Omental fat pad (tissue), 4 donors: Measurements from ENCODE around the gene LAMC1. TPM values are rescaled to one million over a fixed set of nuclear protein-coding genes. Genes with fewer than 3 reads are reported as not detected.

Experiments
- ATAC-seq: fragments of 150-250 bp; one replicate; pipeline ENCODE4 v1.9.1; 2016; ENCODE audit warnings: mild to moderate bottlenecking, moderate library complexity; ENCODE audit not compliant: low FRiP score
- DNase-seq: peaks from one replicate; pipeline ENCODE4 v3.0.0-alpha.2; 2019; ENCODE audit warnings: low spot score
- total RNA-seq, 4 donors: library from RNA; depleted of rRNA; stranded (reverse); fragments of >200 nt; gene quantifications; one replicate each; pipeline ENCODE4 v1.1.0, GENCODE V29; 2016
- TF ChIP-seq, protein P1 (sequence below), 3 donors: fragments of 450-650 bp; IDR thresholded peaks; one replicate each; pipeline ENCODE4 v1.5.1; 2016 to 2017; ENCODE audit warnings: antibody characterized with exemption in 3 of 3, mild to moderate bottlenecking in 3 of 3, moderate library complexity in 2 of 3

The LAMC1 gene
- total RNA-seq, 4 donors from 2014 or later, result 377 to 829 (median 461) TPM

DNA sequence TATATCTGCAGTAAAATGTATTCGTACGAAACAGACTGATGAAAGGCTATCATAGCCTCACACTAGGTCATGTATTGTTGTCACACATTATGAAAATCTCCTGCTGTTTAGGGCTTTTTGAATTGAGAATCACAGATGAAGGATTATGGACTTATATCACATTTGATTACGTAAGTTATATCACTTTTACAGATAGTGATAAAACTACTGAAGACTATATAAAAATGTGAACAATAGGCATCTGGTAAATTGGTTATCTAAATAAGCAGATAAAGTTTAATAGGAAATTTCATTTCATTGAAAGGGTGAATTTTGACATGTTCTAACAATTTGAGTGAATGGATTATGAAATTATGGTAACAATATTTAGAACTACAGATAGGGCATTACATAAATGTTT is 20.0 kb downstream of the LAMC1 start:
- ATAC-seq (no peak), DNase-seq (no peak)
- TF ChIP-seq, protein P1, sequence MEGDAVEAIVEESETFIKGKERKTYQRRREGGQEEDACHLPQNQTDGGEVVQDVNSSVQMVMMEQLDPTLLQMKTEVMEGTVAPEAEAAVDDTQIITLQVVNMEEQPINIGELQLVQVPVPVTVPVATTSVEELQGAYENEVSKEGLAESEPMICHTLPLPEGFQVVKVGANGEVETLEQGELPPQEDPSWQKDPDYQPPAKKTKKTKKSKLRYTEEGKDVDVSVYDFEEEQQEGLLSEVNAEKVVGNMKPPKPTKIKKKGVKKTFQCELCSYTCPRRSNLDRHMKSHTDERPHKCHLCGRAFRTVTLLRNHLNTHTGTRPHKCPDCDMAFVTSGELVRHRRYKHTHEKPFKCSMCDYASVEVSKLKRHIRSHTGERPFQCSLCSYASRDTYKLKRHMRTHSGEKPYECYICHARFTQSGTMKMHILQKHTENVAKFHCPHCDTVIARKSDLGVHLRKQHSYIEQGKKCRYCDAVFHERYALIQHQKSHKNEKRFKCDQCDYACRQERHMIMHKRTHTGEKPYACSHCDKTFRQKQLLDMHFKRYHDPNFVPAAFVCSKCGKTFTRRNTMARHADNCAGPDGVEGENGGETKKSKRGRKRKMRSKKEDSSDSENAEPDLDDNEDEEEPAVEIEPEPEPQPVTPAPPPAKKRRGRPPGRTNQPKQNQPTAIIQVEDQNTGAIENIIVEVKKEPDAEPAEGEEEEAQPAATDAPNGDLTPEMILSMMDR (IDR thresholded peaks at IDR 0.05), result no peak

DNA sequence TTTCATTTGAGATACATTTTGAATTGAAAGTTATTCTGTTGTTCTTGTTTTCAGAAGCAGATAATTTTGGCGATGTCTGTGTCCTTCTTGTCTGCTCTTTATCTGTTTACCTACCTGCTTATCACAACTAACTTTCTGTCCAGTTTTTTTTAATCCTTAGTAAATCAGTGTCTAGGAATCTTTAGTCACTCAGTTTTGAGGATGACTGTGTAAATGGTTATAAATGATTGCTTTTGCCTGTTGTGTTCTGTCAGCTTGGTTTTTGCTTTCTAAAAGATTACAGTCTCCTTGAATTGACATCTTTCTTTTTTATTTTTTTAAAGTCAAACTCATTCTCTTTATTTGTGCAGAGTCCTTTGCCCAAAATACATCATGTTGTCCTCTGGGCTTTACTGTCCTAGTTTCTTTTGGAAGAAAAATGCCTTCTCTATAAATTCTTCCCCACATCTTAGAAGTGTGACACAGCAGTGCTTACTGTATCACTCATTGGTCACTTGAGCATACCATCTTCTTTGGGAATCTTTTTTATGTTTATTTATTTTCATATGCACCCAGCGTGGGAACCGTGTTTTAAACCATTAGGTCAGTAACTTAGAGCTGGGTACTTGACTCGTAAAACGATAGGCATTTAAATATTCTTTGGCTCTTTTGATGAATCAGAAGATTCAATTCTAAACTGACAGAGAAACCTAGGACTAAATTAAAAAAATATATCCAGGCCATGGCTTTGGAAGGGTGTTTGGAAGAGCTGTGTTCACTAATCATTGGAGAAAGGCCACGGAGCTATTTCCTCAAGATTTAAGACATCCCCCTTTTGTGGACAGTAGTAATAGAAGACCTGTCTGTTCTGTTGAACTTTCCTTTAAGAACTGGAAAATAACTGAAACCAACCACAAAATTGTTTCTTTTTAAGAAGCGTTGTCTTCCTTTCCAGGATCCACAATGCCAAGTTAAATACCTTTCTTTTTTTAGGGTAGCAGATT is 20.9 kb downstream of the LAMC1 start:
- peak; percentile 16 for ATAC-seq
- no peak for DNase-seq
- TF ChIP-seq, protein P1 (IDR thresholded peaks at IDR 0.05), result no peak

DNA sequence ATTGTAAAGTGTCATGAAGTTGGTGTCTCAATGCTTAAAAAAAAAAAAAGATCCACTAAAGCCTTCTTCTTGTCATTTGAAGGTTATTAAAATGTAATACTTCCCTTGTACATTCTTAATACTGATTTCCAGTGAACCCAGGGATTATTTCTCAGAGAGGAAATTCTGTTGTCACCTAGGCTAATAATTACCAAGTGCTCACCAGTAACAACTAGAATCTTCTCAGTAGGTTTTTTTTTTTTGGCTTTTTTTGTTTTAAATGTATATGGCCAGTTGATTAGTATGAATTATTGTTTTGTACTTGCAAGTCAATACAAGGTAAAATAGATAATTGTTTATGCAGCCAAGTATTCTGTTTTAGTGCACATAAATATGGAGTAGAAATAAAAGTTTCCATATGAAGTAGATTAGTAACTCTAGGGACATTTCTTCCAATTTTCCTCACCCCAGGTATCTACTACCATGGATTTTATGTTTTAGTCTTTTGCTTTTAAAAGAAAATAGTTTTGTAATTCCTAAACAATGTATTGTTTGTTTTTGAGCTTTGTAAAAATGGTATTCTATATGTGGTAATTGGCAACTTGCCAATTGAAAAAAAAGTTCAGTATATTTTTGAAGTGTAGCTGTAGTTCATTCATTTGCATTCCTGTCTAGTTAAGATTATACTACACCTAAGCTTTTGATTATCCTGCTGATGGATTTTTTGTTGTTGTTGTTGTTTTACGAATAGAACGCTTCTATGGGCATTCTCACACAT is 21.9 kb downstream of the LAMC1 start:
- TF ChIP-seq, protein P1 (IDR thresholded peaks at IDR 0.05), result no peak
- no peak for DNase-seq
- ATAC-seq, result no peak

DNA sequence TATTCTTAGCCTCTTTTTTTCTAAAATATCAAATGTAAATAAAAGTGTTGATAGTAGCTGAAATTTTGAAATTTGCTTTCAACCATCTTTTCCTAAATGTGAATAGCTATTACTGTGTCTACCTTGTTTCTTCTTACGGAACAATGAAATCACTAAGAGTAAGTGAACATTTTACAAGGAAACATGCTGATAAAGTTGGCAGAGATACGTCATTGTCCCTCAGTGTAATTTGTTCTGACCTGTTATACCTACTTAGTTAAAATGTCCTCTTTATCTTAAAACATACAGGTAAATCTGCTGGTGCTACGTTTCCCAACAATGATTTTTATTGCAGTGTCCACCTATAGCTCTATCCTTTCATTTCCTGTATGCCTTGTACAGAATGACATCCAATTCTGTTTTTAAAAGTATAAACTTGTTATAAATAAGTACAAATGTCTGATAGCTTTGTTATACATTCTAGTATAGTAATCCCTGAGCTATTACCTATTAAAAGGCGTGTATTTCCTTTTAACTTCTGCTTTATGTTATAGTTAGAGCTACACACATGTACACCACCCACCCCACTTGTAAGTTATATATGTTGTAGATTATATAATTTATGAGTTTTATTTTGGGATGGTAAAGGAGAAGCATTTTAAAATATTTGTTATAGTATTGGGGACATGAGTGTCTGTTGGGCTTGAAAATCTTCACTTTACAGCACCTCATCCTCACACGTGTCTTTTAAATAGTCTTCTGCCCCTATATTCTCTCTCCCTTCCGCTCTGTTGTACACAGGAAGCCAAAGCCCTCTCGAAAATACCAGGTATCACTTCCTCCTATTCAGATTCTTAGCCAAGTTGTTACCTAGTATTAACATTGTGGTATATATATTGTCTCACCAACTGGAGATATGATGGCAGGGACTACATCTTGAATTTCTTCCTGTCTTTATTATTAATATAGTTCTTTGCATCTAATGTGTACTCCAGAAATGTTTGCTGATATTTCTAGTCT is 25.2 kb downstream of the LAMC1 start:
- DNase-seq (no peak), ATAC-seq (no peak)
- TF ChIP-seq, protein P1 (IDR thresholded peaks at IDR 0.05), result no peak

DNA sequence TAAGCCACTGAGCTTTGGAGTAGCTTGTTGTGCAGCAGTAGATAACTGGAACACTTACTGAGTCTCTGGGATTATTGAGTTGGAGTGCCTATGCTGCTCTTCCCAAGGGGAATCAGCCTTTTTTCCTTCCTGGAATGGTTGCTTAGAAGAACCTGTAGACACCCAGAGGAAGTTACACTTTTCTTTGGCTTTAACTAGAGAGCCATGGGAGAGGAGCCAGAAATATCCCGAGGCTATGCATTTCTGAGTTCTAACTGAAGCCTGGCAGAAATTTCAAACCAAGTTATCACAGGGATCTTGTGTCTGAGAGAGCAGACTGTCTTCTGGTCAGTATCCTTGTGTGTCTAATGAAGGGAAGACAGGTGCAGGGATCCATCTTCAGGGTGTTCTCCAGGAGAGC is 28.3 kb downstream of the LAMC1 start:
- DNase-seq (no peak), ATAC-seq (no peak)
- TF ChIP-seq, protein P1 (IDR thresholded peaks at IDR 0.05), result no peak

DNA sequence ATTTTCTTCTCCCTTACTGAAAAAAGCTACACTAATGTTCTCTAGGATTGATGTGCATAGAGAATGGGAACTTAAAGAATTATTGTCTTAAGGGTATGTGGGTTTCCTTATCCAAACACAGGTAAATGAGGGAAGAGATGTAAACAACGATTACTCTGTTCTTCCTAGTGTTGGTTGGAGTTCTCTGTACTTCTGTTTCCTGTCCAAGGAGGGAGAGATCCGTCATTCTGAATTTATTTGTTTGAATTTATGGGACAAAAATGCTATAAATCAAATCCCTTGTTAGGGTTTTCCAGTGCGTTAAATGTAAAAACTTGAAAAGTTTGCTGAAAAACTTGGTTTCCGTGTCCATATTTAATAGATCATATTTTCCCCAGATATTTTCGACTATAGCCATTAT is 29.6 kb downstream of the LAMC1 start:
- no peak for DNase-seq
- TF ChIP-seq, protein P1 (IDR thresholded peaks at IDR 0.05), result no peak
- ATAC-seq, result no peak
